ENCODE measurements around the gene VMP1.
"Not testable (repeated sequence)": the region's sequence is repeated elsewhere in the genome, so short reads cannot be mapped to it uniquely, and the experiment has no call there.

Gene VMP1

DNA sequence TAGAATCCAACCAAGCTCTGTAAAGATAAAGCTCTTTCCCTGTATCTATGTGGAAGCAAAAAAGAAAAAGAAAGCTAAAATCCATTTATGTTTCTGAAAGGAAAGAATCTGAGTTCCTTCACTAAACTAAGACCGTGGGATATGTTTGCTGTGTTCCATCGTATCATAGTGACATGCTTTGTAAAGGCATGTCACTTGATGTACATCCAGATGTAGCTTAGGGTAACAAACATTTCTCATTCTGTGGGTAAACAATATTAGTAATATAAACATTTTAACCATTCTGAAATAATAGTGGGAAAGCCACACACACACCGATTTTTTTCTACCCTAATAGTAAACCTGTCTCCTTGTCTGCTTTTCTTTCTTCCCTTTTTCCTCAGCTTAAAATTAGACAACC lies 107.2 kb downstream of the VMP1 start:
- no peak overlapping the region for H3K4me3 ChIP-seq (ENCODE audit: insufficient read depth, low read depth, low read length, poor library complexity, severe bottlenecking)
- H3K27me3 ChIP-seq (replicated peaks; ENCODE audit: control insufficient read depth, insufficient read depth, low read length, poor library complexity, severe bottlenecking): no peaks in the 10 kb centered on the region
- peaks cover 14% of the 10 kb centered on the region for H3K36me3 ChIP-seq (ENCODE audit: control insufficient read depth, insufficient read depth, low read length)
- no peaks in the 10 kb centered on the region for H3K4me1 ChIP-seq (ENCODE audit: control insufficient read depth, insufficient read depth, low read length, poor library complexity, severe bottlenecking)
- H3K27ac ChIP-seq (ENCODE audit: insufficient read depth, low read length, poor library complexity, severe bottlenecking): no peak overlapping the region
- DNase-seq: no peak
- H3K9me3 ChIP-seq (ENCODE audit: control insufficient read depth, low read length): no peaks in the 10 kb centered on the region

- no peak overlapping the region for H3K27ac ChIP-seq (ENCODE audit: insufficient read depth, low read length, poor library complexity, severe bottlenecking)
- peaks cover 14% of the 10 kb centered on the region for H3K36me3 ChIP-seq (ENCODE audit: control insufficient read depth, insufficient read depth, low read length)
- H3K9me3 ChIP-seq (ENCODE audit: control insufficient read depth, low read length): no peaks in the 10 kb centered on the region
- H3K4me3 ChIP-seq (ENCODE audit: insufficient read depth, low read depth, low read length, poor library complexity, severe bottlenecking): no peak overlapping the region
- H3K27me3 ChIP-seq (replicated peaks; ENCODE audit: control insufficient read depth, insufficient read depth, low read length, poor library complexity, severe bottlenecking): no peaks in the 10 kb centered on the region
- no peak for DNase-seq
- H3K4me1 ChIP-seq (ENCODE audit: control insufficient read depth, insufficient read depth, low read length, poor library complexity, severe bottlenecking): no peaks in the 10 kb centered on the region
Observed at GRCh38 chr17:59815965-59816364, 108.5 kb downstream of the VMP1 start.

DNA sequence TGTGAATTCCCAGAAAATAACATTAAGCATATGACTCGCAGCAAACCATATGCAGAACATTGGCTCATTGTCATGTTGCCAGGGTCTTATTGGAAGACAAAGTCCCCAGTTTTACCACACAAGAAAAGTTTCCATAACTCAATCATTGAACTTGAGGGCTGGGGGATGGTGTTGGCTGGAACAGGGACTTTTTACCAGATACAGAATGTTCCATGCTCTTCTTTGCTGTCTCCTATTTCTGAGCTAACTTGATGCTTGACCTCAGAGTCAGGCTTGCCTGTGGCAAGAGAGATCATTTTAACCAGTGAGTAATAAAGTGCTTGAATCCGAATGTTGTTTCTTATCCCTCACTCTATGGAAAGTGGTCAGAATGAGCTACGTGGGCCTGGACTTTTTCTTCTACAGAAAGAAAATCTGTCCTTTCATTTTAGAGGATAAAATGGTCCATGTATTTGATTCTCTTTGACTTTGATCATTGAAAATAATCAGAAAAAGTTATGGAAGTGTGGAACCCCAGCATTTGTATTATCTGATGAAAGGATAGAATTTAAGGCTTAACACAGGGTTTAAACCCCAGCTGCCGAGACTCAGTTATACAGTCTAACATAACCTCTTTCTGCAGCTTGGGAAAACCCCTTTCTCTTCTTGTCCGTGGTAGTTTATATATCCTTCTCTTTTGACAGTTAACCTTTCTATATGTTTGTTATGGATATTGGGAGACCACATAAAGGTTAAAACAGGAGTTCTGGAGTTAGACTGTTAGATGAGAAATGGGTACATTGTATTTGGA lies 118.3 kb downstream of the VMP1 start:
- Histone ChIP-seq H3K36me3 (ENCODE audit: control insufficient read depth, insufficient read depth, low read length) (no peaks in the 10 kb centered on the region), H3K27ac (ENCODE audit: insufficient read depth, low read length, poor library complexity, severe bottlenecking) (peak overlapping the region; percentile 24), H3K9me3 (ENCODE audit: control insufficient read depth, low read length) (no peaks in the 10 kb centered on the region), H3K27me3 (replicated peaks; ENCODE audit: control insufficient read depth, insufficient read depth, low read length, poor library complexity, severe bottlenecking) (no peaks in the 10 kb centered on the region), H3K4me1 (ENCODE audit: control insufficient read depth, insufficient read depth, low read length, poor library complexity, severe bottlenecking) (peaks cover 42% of the 10 kb centered on the region), H3K4me3 (ENCODE audit: insufficient read depth, low read depth, low read length, poor library complexity, severe bottlenecking) (no peak overlapping the region)
- no peak for DNase-seq

GRCh38 chr17:59826706-59827453 lies 119.4 kb downstream of the VMP1 start:
- H3K4me3 ChIP-seq (ENCODE audit: insufficient read depth, low read depth, low read length, poor library complexity, severe bottlenecking): no peak overlapping the region
- H3K4me1 ChIP-seq (ENCODE audit: control insufficient read depth, insufficient read depth, low read length, poor library complexity, severe bottlenecking): peaks cover 42% of the 10 kb centered on the region
- H3K27me3 ChIP-seq (replicated peaks; ENCODE audit: control insufficient read depth, insufficient read depth, low read length, poor library complexity, severe bottlenecking): no peaks in the 10 kb centered on the region
- H3K36me3 ChIP-seq (ENCODE audit: control insufficient read depth, insufficient read depth, low read length): no peaks in the 10 kb centered on the region
- peak overlapping the region; percentile 67 for H3K27ac ChIP-seq (ENCODE audit: insufficient read depth, low read length, poor library complexity, severe bottlenecking)
- H3K9me3 ChIP-seq (ENCODE audit: control insufficient read depth, low read length): no peaks in the 10 kb centered on the region
- no peak for DNase-seq

GRCh38 chr17:59827721-59828477 lies 120.4 kb downstream of the VMP1 start:
- DNase-seq: no peak
- H3K4me3 ChIP-seq (ENCODE audit: insufficient read depth, low read depth, low read length, poor library complexity, severe bottlenecking): peak overlapping the region; percentile 1
- H3K4me1 ChIP-seq (ENCODE audit: control insufficient read depth, insufficient read depth, low read length, poor library complexity, severe bottlenecking): peaks cover 42% of the 10 kb centered on the region

DNA sequence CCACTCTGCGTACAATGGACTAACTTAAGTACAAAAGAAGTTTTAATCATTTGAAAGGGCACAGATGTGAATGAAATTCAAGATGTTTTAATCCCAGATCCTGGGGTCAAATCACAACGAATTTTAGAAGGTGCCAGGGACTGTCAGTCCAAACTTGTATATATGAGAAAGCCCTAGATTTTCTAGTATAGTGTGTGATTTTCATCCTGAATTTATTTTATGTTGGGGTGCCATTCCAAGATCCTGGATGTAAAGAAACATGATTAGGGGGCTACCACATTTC lies 121.0 kb downstream of the VMP1 start:
- Histone ChIP-seq H3K4me1 (ENCODE audit: control insufficient read depth, insufficient read depth, low read length, poor library complexity, severe bottlenecking) (peaks cover 42% of the 10 kb centered on the region), H3K4me3 (ENCODE audit: insufficient read depth, low read depth, low read length, poor library complexity, severe bottlenecking) (peak overlapping the region; percentile 1), H3K27ac (ENCODE audit: insufficient read depth, low read length, poor library complexity, severe bottlenecking) (peak overlapping the region; percentile 67), H3K36me3 (ENCODE audit: control insufficient read depth, insufficient read depth, low read length) (no peaks in the 10 kb centered on the region), H3K9me3 (ENCODE audit: control insufficient read depth, low read length) (no peaks in the 10 kb centered on the region), H3K27me3 (replicated peaks; ENCODE audit: control insufficient read depth, insufficient read depth, low read length, poor library complexity, severe bottlenecking) (no peaks in the 10 kb centered on the region)
- DNase-seq: no peak

More at GRCh38 chr17:59827721-59828477, 120.4 kb downstream of the VMP1 start:
- Histone ChIP-seq H3K27ac (ENCODE audit: insufficient read depth, low read length, poor library complexity, severe bottlenecking) (peak overlapping the region; percentile 67), H3K27me3 (replicated peaks; ENCODE audit: control insufficient read depth, insufficient read depth, low read length, poor library complexity, severe bottlenecking) (no peaks in the 10 kb centered on the region), H3K9me3 (ENCODE audit: control insufficient read depth, low read length) (no peaks in the 10 kb centered on the region), H3K36me3 (ENCODE audit: control insufficient read depth, insufficient read depth, low read length) (no peaks in the 10 kb centered on the region)

GRCh38 chr17:59828819-59829216 lies 121.4 kb downstream of the VMP1 start:
- not testable (repeated sequence) for H3K4me3 ChIP-seq (ENCODE audit: insufficient read depth, low read depth, low read length, poor library complexity, severe bottlenecking)

GRCh38 chr17:59829217-59830006 lies 122.0 kb downstream of the VMP1 start:
- no peaks in the 10 kb centered on the region for H3K27me3 ChIP-seq (replicated peaks; ENCODE audit: control insufficient read depth, insufficient read depth, low read length, poor library complexity, severe bottlenecking)
- peaks cover 42% of the 10 kb centered on the region for H3K4me1 ChIP-seq (ENCODE audit: control insufficient read depth, insufficient read depth, low read length, poor library complexity, severe bottlenecking)
- peak overlapping the region; percentile 18 for H3K4me3 ChIP-seq (ENCODE audit: insufficient read depth, low read depth, low read length, poor library complexity, severe bottlenecking)
- H3K9me3 ChIP-seq (ENCODE audit: control insufficient read depth, low read length): no peaks in the 10 kb centered on the region
- peak overlapping the region; percentile 67 for H3K27ac ChIP-seq (ENCODE audit: insufficient read depth, low read length, poor library complexity, severe bottlenecking)
- no peak for DNase-seq
- H3K36me3 ChIP-seq (ENCODE audit: control insufficient read depth, insufficient read depth, low read length): no peaks in the 10 kb centered on the region

More at GRCh38 chr17:59828819-59829216, 121.4 kb downstream of the VMP1 start:
- DNase-seq; H3K36me3 ChIP-seq (ENCODE audit: control insufficient read depth, insufficient read depth, low read length); H3K9me3 ChIP-seq (ENCODE audit: control insufficient read depth, low read length); H3K27me3 ChIP-seq (replicated peaks; ENCODE audit: control insufficient read depth, insufficient read depth, low read length, poor library complexity, severe bottlenecking): not testable (repeated sequence)
- H3K27ac ChIP-seq (ENCODE audit: insufficient read depth, low read length, poor library complexity, severe bottlenecking): peak overlapping the region; percentile 67
- H3K4me1 ChIP-seq (ENCODE audit: control insufficient read depth, insufficient read depth, low read length, poor library complexity, severe bottlenecking): peaks cover 42% of the 10 kb centered on the region

- no peak for DNase-seq
- no peaks in the 10 kb centered on the region for H3K9me3 ChIP-seq (ENCODE audit: control insufficient read depth, low read length)
- H3K36me3 ChIP-seq (ENCODE audit: control insufficient read depth, insufficient read depth, low read length): no peaks in the 10 kb centered on the region
- H3K4me1 ChIP-seq (ENCODE audit: control insufficient read depth, insufficient read depth, low read length, poor library complexity, severe bottlenecking): peaks cover 42% of the 10 kb centered on the region
- peak overlapping the region; percentile 67 for H3K27ac ChIP-seq (ENCODE audit: insufficient read depth, low read length, poor library complexity, severe bottlenecking)
- no peak overlapping the region for H3K4me3 ChIP-seq (ENCODE audit: insufficient read depth, low read depth, low read length, poor library complexity, severe bottlenecking)
- H3K27me3 ChIP-seq (replicated peaks; ENCODE audit: control insufficient read depth, insufficient read depth, low read length, poor library complexity, severe bottlenecking): no peaks in the 10 kb centered on the region
Observed at GRCh38 chr17:59830007-59830630, 122.7 kb downstream of the VMP1 start.

All from effector memory CD4-positive, alpha-beta T cell (primary cell).